ENCODE results near the gene LYPD5. TPM values are rescaled to one million over a fixed set of nuclear protein-coding genes. Genes with fewer than 3 reads are reported as not detected.

The LYPD5 gene
- total and polyA plus RNA-seq, 2 of the 13 experiments (the other 11 are each of a cell fraction or from before 2014, with no cell fraction given) = not detected

- peak; percentile 31; the same call in 1 of the 2 replicates for TF ChIP-seq ZBTB37 (CRISPR knock-in tag; IDR thresholded peaks at IDR 0.05)
- TF ChIP-seq FOXP4 (CRISPR knock-in tag; IDR thresholded peaks at IDR 0.05) = no peak
- no peak for TF ChIP-seq ZNF143 (CRISPR knock-in tag; IDR thresholded peaks at IDR 0.05)
- TF ChIP-seq ZNF160 (CRISPR knock-in tag; IDR thresholded peaks at IDR 0.05) = 0 out of 2 replicates have a peak, but pooled peaks have one; percentile 3
- 0 out of 2 replicates have a peak, but pooled peaks have one; percentile 35 for TF ChIP-seq NFAT5 (CRISPR knock-in tag; IDR thresholded peaks at IDR 0.05)
- TF ChIP-seq LRRFIP1 (CRISPR knock-in tag; conservative IDR thresholded peaks at IDR 0.05) = no peak
- TF ChIP-seq SRSF1 (optimal IDR thresholded peaks at IDR 0.05; ENCODE audit: low read depth, low read length) = peak; percentile 9
- no peak for TF ChIP-seq ZNF446 (CRISPR knock-in tag; IDR thresholded peaks at IDR 0.05)
- no peak for TF ChIP-seq FOXO4 (CRISPR knock-in tag; conservative IDR thresholded peaks at IDR 0.05)
- no peak for TF ChIP-seq MXI1 (IDR thresholded peaks at IDR 0.05; ENCODE audit: borderline replicate concordance, low read depth, low read length)
- TF ChIP-seq HIVEP1 (CRISPR knock-in tag; IDR thresholded peaks at IDR 0.05) = 0 out of 2 replicates have a peak, but pooled peaks have one; percentile 33
- 0 out of 2 replicates have a peak, but pooled peaks have one; percentile 2 for TF ChIP-seq ZNF704 (CRISPR knock-in tag; IDR thresholded peaks at IDR 0.05; ENCODE audit: borderline replicate concordance)
- 0 out of 2 replicates have a peak, but pooled peaks have one; percentile 31 for TF ChIP-seq ZNF746 (CRISPR knock-in tag; IDR thresholded peaks at IDR 0.05)
- no peak for TF ChIP-seq WIZ (CRISPR knock-in tag; IDR thresholded peaks at IDR 0.05)
These were observed 46.9 kb downstream of the LYPD5 start (continued) for GRCh38 chr19:43755256-43755801.

Data from HepG2 (cell line).